HUES6 (cell line): Measurements from ENCODE around the gene RAB11FIP5.

Experiments
- H3K27ac ChIP-seq: 2 replicates; pipeline ENCODE4 v1.7.0; 2013; ENCODE audit warnings: low read depth, mild to moderate bottlenecking, low read length, inconsistent platforms
- H3K27me3 ChIP-seq: 2 replicates; pipeline ENCODE4 v1.6.1; 2013; ENCODE audit warnings: low read length; ENCODE audit not compliant: control insufficient read depth, insufficient read depth
- H3K36me3 ChIP-seq: 2 replicates; pipeline ENCODE4 v1.6.1; 2013; ENCODE audit warnings: low read length; ENCODE audit not compliant: control insufficient read depth, insufficient read depth
- H3K4me1 ChIP-seq: 2 replicates; pipeline ENCODE4 v1.6.1; 2013; ENCODE audit warnings: low read length; ENCODE audit not compliant: control insufficient read depth, insufficient read depth
- H3K4me3 ChIP-seq: 2 replicates; pipeline ENCODE4 v1.5.1; 2013; ENCODE audit warnings: low read depth, low read length
- H3K9ac ChIP-seq: one replicate; pipeline ENCODE4 v1.6.1; 2013; ENCODE audit warnings: mild to moderate bottlenecking, low read length
- H3K9me3 ChIP-seq: 2 replicates; pipeline ENCODE4 v1.6.1; 2013; ENCODE audit warnings: low read depth, low read length; ENCODE audit not compliant: control insufficient read depth, insufficient read depth

The RAB11FIP5 gene

DNA sequence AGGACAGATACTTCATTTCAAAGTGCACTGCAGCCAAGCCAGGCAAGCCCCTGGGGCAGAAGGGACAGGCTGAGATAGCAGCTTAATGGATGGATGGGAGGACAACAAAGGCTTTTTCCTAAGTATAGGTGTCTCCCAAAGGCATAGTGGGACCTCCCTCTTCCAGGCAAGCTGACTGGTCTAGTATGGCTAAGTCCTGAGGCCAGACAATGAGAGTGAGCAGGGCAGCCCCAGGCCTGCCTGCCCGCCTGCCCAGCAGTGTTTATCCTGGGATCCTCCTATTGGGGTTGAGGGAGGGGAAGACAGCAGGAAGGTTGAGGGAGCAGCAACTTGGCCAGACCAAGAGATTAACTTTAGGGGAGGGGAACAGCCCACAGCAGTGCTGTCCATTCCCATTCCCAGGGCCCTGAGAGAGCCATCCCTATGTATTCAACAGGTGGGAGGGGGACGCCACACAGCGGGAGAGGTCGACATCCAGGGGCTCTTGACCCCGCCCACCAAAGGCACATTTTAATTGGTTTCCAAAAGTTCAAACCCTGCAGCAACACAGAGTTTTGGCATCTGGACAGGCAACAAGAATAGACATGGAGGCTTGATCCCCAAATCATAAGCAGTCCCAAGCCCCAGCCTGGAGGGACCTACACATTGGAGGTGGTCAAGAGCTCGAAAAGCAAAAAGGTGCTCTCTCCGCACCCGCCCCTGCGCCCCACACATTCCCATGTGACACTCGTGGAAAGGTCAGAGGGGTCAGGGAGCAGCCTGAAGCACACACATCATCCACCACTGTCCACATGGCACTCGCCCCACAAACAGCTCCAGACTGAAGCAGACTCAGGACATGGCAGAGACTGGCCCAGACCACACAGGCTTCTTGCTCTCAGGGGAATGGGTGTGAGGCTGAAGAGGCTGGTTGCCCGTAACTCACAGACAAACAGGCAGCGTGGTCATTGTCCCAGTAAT, 38.4 kb downstream of the RAB11FIP5 start:
- Histone ChIP-seq H3K4me1 (peaks cover 9% of the 10 kb centered on the region; the same call in 1 of the 2 replicates), H3K9me3 (no peaks in the 10 kb centered on the region), H3K36me3 (no peaks in the 10 kb centered on the region), H3K27me3 (no peaks in the 10 kb centered on the region), H3K4me3 (no peak overlapping the region), H3K27ac (no peak overlapping the region), H3K9ac (no peak overlapping the region)

DNA sequence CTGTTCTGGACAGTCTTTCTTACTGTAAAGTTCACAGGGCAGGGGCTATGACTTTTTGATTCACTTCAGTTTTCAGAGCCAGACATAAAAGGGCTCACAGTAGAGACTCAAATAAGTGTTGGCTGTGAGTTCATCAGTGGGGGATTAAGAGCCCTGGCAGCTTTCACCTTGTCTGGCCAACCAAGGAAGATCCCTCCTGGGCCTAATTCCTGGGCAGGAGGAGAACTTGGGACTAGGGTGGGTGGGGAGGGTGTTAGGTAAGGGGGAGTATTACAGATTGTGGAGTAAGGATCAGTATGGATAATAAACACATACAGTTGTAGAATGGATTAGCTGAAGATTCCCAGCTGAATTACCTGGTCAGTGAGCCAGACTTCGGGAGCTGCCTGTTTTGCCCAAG, 40.3 kb downstream of the RAB11FIP5 start:
- H3K9ac ChIP-seq: peak overlapping the region; percentile 88
- no peak overlapping the region for H3K27ac ChIP-seq

DNA sequence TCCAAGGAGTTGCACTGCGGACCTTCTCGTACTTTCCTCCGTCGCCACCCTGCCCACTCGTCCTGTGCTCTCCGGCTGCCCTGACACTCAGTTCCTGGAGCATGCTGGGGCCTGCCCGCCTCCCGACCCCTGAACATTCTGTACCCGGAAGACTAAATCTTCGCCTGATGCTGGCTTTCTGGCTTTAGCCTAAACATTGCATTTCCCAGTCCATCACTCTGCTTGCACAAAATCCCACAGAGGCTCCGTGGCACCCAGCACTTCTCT, 40.7 kb downstream of the RAB11FIP5 start:
- no peaks in the 10 kb centered on the region for H3K27me3 ChIP-seq
- H3K9me3 ChIP-seq: no peaks in the 10 kb centered on the region
- H3K4me1 ChIP-seq: peaks cover 17% of the 10 kb centered on the region; the same call in 1 of the 2 replicates
- H3K4me3 ChIP-seq: peak overlapping the region; percentile 92
- no peak overlapping the region for H3K27ac ChIP-seq
- no peaks in the 10 kb centered on the region for H3K36me3 ChIP-seq
- H3K9ac ChIP-seq: peak overlapping the region; percentile 88

More for the DNA sequence above, 40.3 kb downstream of the RAB11FIP5 start:
- no peaks in the 10 kb centered on the region for H3K36me3 ChIP-seq
- no peaks in the 10 kb centered on the region for H3K9me3 ChIP-seq
- H3K4me1 ChIP-seq: peaks cover 17% of the 10 kb centered on the region; the same call in 1 of the 2 replicates
- peak overlapping the region; percentile 92 for H3K4me3 ChIP-seq
- no peaks in the 10 kb centered on the region for H3K27me3 ChIP-seq

DNA sequence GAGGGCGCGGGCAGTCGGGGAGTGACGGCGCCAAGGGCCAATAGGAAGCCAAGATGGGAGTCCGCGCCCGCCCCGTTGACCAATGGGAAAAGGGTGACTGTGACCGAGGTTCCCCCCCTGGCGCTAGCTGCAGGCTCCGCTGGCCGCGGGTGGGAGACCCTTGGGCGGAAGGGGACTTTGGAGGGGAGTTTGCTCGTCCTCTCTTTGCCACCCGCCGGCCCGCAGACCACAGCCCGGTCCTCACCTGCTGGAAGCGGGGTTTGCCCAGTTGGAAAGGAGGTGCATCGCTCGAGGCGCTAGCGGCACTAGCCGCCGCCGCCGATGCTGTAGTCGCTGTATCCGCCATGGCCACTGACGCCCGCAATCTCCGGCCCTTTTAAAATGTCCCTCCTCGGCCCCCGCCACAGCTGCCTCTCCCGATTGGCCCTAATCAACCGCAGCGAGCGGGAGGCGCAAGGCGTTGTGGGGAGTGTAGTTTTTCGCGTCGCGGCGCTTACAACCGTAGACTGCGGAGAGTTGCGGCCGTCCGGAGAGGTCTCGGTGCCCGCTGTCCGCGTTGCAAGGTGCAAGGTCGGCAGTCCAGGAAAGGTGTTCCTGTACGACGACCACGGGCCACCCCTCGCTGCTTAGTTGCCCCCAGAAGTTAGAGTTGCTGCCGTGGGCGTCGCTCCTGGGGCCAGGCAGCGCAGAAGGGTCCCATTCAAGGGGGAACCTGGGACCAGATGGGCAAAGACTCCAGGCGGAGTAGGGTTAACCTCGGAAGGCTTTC, 41.2 kb downstream of the RAB11FIP5 start, which contains the start of gene SFXN5:
Gene SFXN5, minus strand, starts transcription at position 353 of the 769 bp plus-strand sequence. Its CDS starts 7 bp downstream, at position 346.
- peaks cover 17% of the 10 kb centered on the region; the same call in 1 of the 2 replicates for H3K4me1 ChIP-seq

DNA sequence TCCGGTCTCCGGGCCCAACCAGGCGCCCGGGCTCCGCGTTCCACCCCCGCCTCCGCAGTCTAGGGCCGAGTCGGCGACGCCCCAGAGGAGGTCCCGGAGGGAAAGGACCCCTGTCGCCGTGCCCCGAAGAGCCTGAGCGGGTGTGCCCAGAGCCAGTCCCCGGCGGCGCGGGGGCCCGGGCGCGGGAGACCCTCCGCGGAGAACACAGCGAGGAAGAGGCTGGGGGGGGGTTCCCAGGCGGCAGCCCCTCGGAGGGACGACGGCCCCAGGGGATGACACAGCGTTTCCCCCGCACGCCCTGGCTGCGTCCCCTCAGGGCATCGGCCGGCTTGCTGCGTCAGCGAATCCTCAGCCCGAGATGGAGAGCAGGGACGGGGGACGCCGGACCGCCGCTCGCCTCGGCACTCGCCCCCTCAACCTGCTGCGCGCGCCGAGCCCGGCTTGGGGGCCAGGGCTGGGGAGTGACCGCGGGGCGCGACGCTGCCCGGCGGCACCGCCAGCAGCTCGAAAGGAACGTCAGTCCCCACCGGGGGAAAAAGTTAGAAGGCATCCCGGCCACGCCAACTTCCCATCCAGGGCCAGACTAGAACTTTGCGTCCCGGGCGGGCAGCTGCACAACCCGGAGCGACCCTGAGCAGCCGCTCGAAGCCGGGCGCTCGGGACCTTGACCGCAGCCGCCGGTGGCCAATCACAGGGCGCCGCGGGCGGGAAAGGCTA, 41.9 kb downstream of the RAB11FIP5 start:
- no peaks in the 10 kb centered on the region for H3K36me3 ChIP-seq
- peak overlapping the region; percentile 88 for H3K9ac ChIP-seq
- peak overlapping the region; percentile 92 for H3K4me3 ChIP-seq
- peaks cover 19% of the 10 kb centered on the region; the same call in 1 of the 2 replicates for H3K4me1 ChIP-seq
- H3K27ac ChIP-seq: peak overlapping the region; percentile 87; the same call in 1 of the 2 replicates
- H3K27me3 ChIP-seq: no peaks in the 10 kb centered on the region
- H3K9me3 ChIP-seq: no peaks in the 10 kb centered on the region

More for the DNA sequence above, 41.2 kb downstream of the RAB11FIP5 start, which contains the start of gene SFXN5:
- peak within 1 kb of the TSS; percentile 88 for H3K9ac ChIP-seq
- H3K27ac ChIP-seq: peak within 1 kb of the TSS; percentile 89
- H3K27me3 ChIP-seq: no peaks in the 10 kb centered on the region
- H3K9me3 ChIP-seq: no peaks in the 10 kb centered on the region
- H3K36me3 ChIP-seq: no peaks in the 10 kb centered on the region
- H3K4me3 ChIP-seq: peak within 1 kb of the TSS; percentile 92

DNA sequence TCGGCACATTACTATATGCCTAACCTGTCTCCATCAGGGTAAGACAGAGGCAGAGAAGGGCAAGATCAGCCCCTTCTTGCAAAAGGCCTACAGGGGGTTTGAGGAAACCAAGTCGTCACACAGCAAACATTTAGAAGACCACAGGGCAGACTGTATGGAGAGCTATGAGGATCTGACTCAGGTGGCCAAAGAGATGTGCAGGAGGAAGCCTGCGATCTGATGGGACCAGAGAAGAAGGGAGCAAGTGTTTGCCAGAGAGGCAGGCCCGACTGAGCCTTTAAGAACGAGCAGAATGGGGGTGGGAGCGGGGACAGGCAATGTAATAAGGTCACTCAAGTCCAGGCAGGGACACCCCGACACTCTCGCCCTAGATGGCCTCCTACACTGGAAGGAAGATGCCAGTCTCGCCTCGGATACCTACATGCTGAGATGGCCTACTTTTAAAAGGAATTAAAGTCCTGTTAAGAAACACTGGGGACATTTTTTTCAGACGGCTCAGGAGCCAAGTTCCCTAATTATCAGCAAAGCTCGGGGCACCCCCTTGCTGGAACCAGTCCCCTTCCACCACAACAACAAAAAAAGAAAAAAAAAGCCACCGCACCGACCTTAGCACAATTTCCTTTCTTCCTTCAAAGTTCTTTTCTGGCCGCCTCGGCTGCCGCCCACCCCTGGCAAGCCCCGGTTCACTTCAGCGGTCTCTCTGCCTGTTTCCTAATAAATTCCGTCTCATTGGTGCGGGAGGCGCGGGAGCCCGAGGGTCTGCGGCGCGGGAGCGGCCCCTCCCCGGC, 42.7 kb downstream of the RAB11FIP5 start:
- H3K36me3 ChIP-seq: no peaks in the 10 kb centered on the region
- H3K9ac ChIP-seq: peak overlapping the region; percentile 88
- H3K27ac ChIP-seq: peak overlapping the region; percentile 87; the same call in 1 of the 2 replicates
- no peaks in the 10 kb centered on the region for H3K27me3 ChIP-seq
- H3K9me3 ChIP-seq: no peaks in the 10 kb centered on the region
- H3K4me1 ChIP-seq: peaks cover 20% of the 10 kb centered on the region; the same call in 1 of the 2 replicates
- H3K4me3 ChIP-seq: peak overlapping the region; percentile 92

DNA sequence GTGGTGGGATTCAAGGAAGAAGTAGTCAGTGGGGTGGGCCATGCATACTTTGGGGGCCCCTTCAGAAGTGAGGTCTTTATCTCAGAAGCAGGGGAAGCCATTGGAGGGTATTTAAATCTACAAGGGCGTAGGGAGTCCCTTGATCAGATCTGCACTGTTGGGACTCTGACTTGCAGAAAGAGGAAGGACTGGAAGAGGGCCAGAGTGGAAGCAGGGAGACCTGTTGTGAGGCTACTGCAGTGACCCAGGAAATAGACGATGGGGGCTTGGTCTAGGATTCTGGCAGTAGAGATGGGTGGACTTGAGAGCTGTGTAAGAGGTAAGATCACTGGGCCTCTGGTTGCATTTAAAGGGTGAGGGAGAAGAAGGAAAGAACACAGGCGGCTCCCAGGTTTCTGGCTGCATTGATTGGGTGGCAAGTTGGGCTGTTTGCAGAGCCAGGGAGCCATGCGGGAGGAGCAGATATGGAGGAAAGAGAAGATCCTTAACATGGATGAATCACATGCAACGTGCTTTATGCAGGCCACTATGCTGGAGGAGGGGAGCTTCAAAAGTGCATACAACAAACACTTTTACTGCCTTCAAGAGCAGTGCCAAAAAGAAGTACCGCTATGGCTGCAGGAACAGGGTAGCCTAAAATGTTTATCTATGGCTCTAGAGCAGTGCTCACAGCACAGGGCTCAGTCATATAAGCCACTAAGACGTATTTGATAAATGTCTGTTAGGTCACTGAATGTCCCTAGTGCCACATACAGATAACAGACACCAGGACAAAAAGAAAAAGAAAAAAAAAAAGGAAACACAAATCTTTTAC, 43.5 kb downstream of the RAB11FIP5 start:
- H3K27me3 ChIP-seq: no peaks in the 10 kb centered on the region
- peak overlapping the region; percentile 88 for H3K9ac ChIP-seq
- no peak overlapping the region for H3K27ac ChIP-seq
- peaks cover 26% of the 10 kb centered on the region for H3K4me1 ChIP-seq
- H3K36me3 ChIP-seq: no peaks in the 10 kb centered on the region
- H3K9me3 ChIP-seq: no peaks in the 10 kb centered on the region
- H3K4me3 ChIP-seq: peak overlapping the region; percentile 92

DNA sequence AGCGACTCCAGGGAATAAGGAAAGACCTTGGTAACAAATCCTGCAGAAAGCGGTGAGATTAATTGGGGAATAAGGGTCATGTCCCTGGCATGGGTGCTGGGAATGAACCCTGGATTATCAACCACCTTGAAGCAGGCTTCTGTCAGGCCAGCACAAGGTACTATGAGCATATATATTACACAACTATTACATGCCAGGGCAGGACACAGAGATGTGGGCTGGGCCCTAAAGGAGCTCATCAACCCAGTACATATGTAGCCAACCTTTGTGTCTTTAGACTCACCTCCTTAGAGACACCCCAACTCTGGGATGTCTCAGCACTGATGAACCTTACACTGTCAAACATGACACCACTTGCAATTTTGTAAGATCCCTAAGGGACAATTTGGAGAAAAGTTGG, 44.6 kb downstream of the RAB11FIP5 start:
- no peak overlapping the region for H3K4me3 ChIP-seq
- H3K36me3 ChIP-seq: no peaks in the 10 kb centered on the region
- H3K9me3 ChIP-seq: no peaks in the 10 kb centered on the region
- no peak overlapping the region for H3K27ac ChIP-seq
- no peaks in the 10 kb centered on the region for H3K27me3 ChIP-seq
- no peak overlapping the region for H3K9ac ChIP-seq
- H3K4me1 ChIP-seq: peaks cover 37% of the 10 kb centered on the region

DNA sequence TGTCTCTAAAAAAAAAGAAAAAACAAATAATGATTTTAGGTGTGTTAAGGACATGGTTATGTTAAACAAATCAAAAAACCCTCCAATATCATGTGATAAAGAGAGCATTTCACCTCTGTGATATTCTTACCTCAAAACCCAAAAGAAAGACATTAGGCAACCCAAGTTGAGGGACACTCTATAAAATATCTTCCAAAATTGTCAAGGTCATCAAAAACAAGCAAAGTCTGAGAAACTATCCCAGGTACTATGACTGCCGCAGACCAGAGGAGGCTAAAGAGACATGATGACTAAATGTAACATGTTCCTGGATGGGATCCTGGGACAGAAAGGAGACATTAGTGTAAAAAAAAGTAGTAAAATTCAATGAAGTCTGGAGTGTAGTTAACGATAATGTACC, 45.7 kb downstream of the RAB11FIP5 start:
- no peak overlapping the region for H3K4me3 ChIP-seq
- H3K4me1 ChIP-seq: peaks cover 38% of the 10 kb centered on the region
- H3K27ac ChIP-seq: no peak overlapping the region
- no peak overlapping the region for H3K9ac ChIP-seq
- 0 out of 2 replicates have a peak, but pooled peaks cover 4% of the 10 kb centered on the region for H3K36me3 ChIP-seq
- H3K27me3 ChIP-seq: no peaks in the 10 kb centered on the region
- H3K9me3 ChIP-seq: no peaks in the 10 kb centered on the region
